Activated CD8-positive, alpha-beta T cell treated with anti-CD3 and anti-CD28 coated beads for 36 hours (primary cell): ENCODE data around the gene PLEKHA1. TPM values are rescaled to one million over a fixed set of nuclear protein-coding genes. Genes with fewer than 3 reads are reported as not detected.

ENCODE experiments used
- ATAC-seq: fragments of 200-7000 bp; cut with Tn5 transposase; one replicate; pipeline ENCODE4 v1.10.0; 2021; ENCODE audit warnings: mild to moderate bottlenecking, moderate library complexity
- CTCF ChIA-PET: fragments of 350-600 bp; sonication (Branson Sonifier 250); formaldehyde crosslinking; loops from one replicate; lab custom pipeline; 2021; ENCODE audit warnings: antibody characterized with exemption; lab: Charles Lee
- POLR2A ChIA-PET: fragments of 350-600 bp; sonication (Branson Sonifier 250); formaldehyde crosslinking; loops from one replicate; lab custom pipeline; 2021; ENCODE audit warnings: antibody characterized with exemption; lab: Charles Lee
- DNase-seq: peaks from one replicate; pipeline ENCODE4 v3.0.0-alpha.2; 2020
- H3K27ac Mint-ChIP-seq: one replicate; pipeline ENCODE4 v1.8.0; 2021; ENCODE audit warnings: mild to moderate bottlenecking, mixed read lengths
- H3K27me3 Mint-ChIP-seq: one replicate; pipeline ENCODE4 v1.8.0; 2021; ENCODE audit warnings: mixed read lengths
- H3K36me3 Mint-ChIP-seq: one replicate; pipeline ENCODE4 v1.8.0; 2021; ENCODE audit warnings: low read depth, mixed read lengths
- H3K4me1 Mint-ChIP-seq: one replicate; pipeline ENCODE4 v1.8.0; 2021; ENCODE audit warnings: low read depth, mixed read lengths
- H3K4me3 Mint-ChIP-seq: one replicate; pipeline ENCODE4 v1.8.0; 2021; ENCODE audit warnings: mild to moderate bottlenecking, moderate library complexity, mixed read lengths
- H3K9me3 Mint-ChIP-seq: one replicate; pipeline ENCODE4 v1.8.0; 2021; ENCODE audit warnings: mixed read lengths
- CTCF ChIP-seq: fragments of 200-600 bp; IDR thresholded peaks from one replicate; pipeline ENCODE4 v1.8.0; 2022; ENCODE audit warnings: antibody characterized with exemption, mild to moderate bottlenecking
- intact Hi-C: fragments of 100-400 bp; cut with micrococcal nuclease; formaldehyde crosslinking; loops from one replicate; pipeline ENCODE4 v1.10.0; 2022
- total RNA-seq, 2 experiments: library from RNA; stranded (reverse); gene quantifications; one replicate each; pipeline ENCODE4 v1.2.3, GENCODE V29; 2021

PLEKHA1 gene
- total RNA-seq, 2 experiments from 2014 or later, result 17.0 to 17.4 TPM

GRCh38 chr10:122459561-122460273 lies 85.2 kb downstream of the PLEKHA1 start:
- H3K4me3 Mint-ChIP-seq, result no peak overlapping the region
- ATAC-seq (no peak), DNase-seq (no peak)
- H3K27me3 Mint-ChIP-seq, result peaks cover 56% of the 10 kb centered on the region
- ChIA-PET CTCF (no interaction called here), POLR2A (interaction anchor here (0.5 kb wide), 1 partner anchor 336 kb away, joined by 3 read pairs; no protein-coding TSS in a partner anchor)
- peaks cover 7% of the 10 kb centered on the region for H3K4me1 Mint-ChIP-seq
- intact Hi-C loops, result loop anchor here (10.0 kb wide), 1 partner anchor 105 kb away; the partner anchor contains the start of gene DMBT1
- no peak for TF ChIP-seq CTCF
- H3K27ac Mint-ChIP-seq, result no peak overlapping the region
- no peaks in the 10 kb centered on the region for H3K9me3 Mint-ChIP-seq
- no peaks in the 10 kb centered on the region for H3K36me3 Mint-ChIP-seq

GRCh38 chr10:122460891-122461293 lies 86.4 kb downstream of the PLEKHA1 start:
- TF ChIP-seq CTCF, result no peak
- ATAC-seq (no peak), DNase-seq (no peak)
- intact Hi-C loops, result no loop called here
- H3K27ac Mint-ChIP-seq, result no peak overlapping the region
- no peaks in the 10 kb centered on the region for H3K36me3 Mint-ChIP-seq
- no peak overlapping the region for H3K4me3 Mint-ChIP-seq
- H3K4me1 Mint-ChIP-seq, result peaks cover 7% of the 10 kb centered on the region
- CTCF ChIA-PET, result interaction anchor here (0.7 kb wide), 1 partner anchor 162 kb away, joined by 3 read pairs; no protein-coding TSS in a partner anchor
- peaks cover 65% of the 10 kb centered on the region for H3K27me3 Mint-ChIP-seq
- H3K9me3 Mint-ChIP-seq, result no peaks in the 10 kb centered on the region
- POLR2A ChIA-PET, result no interaction called here

- H3K27ac Mint-ChIP-seq, result no peak within 1 kb of the TSS
- CTCF ChIA-PET, result no interaction called here
- no peak for DNase-seq
- ATAC-seq, result peak; percentile 32
- H3K4me1 Mint-ChIP-seq, result peaks cover 7% of the 10 kb centered on the region
- peaks cover 65% of the 10 kb centered on the region for H3K27me3 Mint-ChIP-seq
- peak within 1 kb of the TSS; percentile 66 for H3K4me3 Mint-ChIP-seq
- TF ChIP-seq CTCF, result no peak
- H3K9me3 Mint-ChIP-seq, result no peaks in the 10 kb centered on the region
- intact Hi-C loops, result no loop called here
- H3K36me3 Mint-ChIP-seq, result no peaks in the 10 kb centered on the region
- POLR2A ChIA-PET, result no interaction called here
Measured at GRCh38 chr10:122461367-122461728, 86.8 kb downstream of the PLEKHA1 start, which contains the start of gene HTRA1. Gene HTRA1 (plus strand): TSS chr10:122461553. CDS start chr10:122461653, 100 bp downstream.

- H3K27me3 Mint-ChIP-seq, result peaks cover 61% of the 10 kb centered on the region
- H3K36me3 Mint-ChIP-seq, result no peaks in the 10 kb centered on the region
- H3K9me3 Mint-ChIP-seq, result no peaks in the 10 kb centered on the region
- peaks cover 7% of the 10 kb centered on the region for H3K4me1 Mint-ChIP-seq
- ChIA-PET CTCF (no interaction called here), POLR2A (interaction anchor here (0.6 kb wide), 1 partner anchor 9 kb away, joined by 3 read pairs; no protein-coding TSS in a partner anchor)
- H3K27ac Mint-ChIP-seq, result no peak overlapping the region
- peak overlapping the region; percentile 66 for H3K4me3 Mint-ChIP-seq
- no peak for DNase-seq
- peak; percentile 29 for ATAC-seq
- no peak for TF ChIP-seq CTCF
- intact Hi-C loops, result no loop called here
Measured at GRCh38 chr10:122461729-122462532, 87.4 kb downstream of the PLEKHA1 start.
